Stimulated activated naive CD4-positive, alpha-beta T cell treated with Interleukin-2 at 50 U/mL for 16 hours (primary cell): ENCODE results near the gene GMPS.
"Not testable (repeated sequence)": the region's sequence is repeated elsewhere in the genome, so short reads cannot be mapped to it uniquely, and the experiment has no call there.

Experiments used
- DNase-seq: peaks from one replicate; lab custom pipeline; 2025; lab: John Stamatoyannopoulos, UW

Gene GMPS

GRCh38 chr3:155870133-155870944 lies at the start of gene GMPS:
TSS of gene GMPS (plus strand) at chr3:155870650. CDS start at chr3:155870871, 221 bp downstream.
- peak; percentile 93 for DNase-seq

DNA sequence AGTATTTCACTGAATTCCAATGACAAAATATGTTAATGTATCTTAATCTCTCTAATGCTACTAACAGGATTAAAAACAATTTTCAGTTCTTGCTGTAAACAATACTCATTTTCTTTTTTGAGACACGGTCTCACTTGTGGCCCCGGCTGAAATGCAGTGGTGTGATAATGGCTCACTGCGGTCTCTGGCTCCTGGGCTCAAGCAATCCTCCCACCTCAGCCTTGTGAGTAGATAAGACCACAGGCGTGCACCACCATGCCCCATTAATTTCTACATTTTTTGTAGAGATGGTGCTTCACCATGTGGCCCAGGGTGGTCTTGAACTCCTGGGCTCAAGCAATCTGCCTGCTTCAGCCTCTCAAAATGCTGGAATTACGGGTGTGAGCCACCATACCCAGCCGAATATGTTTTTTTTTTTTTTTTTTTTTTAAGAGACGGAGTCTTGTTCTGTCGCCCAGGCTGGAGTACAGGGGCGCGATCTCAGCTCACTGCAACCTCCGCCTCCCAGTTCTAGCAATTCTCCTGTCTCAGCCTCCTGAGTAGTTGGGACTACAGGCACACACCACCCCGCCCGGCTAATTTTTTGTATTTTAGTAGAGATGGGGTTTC lies 41.9 kb upstream of the GMPS start:
- DNase-seq, result not testable (repeated sequence)

- DNase-seq, result no peak
Measured at GRCh38 chr3:155835341-155836071, 34.9 kb upstream of the GMPS start.

- DNase-seq, result no peak
Measured at GRCh38 chr3:155843569-155843968, 26.9 kb upstream of the GMPS start.

DNA sequence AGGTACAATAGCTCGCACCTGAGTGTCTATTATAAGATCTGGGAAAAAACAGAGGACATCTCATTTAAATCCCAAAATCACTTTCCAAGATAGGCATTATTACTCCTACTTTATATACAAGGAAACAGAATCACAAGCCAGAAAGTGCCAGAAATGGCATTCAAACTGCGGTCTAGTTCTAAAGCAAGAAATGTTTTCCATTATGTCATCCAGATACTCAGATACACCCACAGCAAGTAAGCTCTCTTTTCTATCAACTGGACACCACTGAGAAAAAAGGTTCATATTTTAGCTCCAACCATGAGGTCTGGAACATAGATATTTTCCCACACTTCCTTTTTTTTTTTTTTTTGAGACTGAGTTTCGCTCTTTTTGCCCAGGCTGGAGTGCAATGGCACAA lies 24.3 kb upstream of the GMPS start:
- no peak for DNase-seq

GRCh38 chr3:155847993-155848392 lies 22.5 kb upstream of the GMPS start:
- no peak for DNase-seq

DNA sequence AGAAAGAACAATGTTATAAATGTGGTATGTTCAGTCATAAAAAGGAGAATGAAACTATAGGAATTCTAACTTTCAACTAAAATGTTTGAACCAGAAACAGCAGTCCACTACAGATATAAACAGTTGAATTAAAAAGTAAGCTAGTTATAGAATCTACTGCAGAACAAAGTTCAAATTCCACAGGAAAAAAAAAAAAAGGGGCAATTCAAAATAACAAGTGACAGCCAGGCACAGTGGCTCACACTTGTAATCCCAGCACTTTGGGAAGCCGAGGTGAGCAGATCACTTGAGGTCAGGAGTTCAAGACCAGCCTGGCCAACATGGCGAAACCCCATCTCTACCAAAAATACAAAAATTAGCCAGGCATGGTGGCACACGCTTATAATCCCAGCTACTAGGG lies 21.0 kb upstream of the GMPS start:
- not testable (repeated sequence) for DNase-seq

DNA sequence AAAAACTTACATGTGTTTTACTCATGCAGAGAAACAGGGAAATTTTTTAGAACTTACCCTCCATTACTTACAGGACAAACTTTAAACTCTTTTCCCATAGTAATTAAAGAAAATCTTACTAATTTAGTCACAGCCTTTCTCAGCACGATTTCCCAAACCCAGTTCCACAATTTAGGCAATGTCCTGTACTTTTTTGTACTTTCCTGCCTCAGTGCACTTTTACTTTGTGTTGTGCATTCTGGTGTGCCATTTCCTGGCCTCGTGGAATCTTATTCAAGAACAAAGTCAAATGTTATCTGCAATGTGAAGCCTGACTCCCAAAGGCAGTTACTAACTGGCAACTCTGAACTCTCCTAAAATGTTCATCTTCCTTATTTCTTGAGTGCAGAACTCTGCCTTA lies 18.1 kb upstream of the GMPS start:
- no peak for DNase-seq

DNA sequence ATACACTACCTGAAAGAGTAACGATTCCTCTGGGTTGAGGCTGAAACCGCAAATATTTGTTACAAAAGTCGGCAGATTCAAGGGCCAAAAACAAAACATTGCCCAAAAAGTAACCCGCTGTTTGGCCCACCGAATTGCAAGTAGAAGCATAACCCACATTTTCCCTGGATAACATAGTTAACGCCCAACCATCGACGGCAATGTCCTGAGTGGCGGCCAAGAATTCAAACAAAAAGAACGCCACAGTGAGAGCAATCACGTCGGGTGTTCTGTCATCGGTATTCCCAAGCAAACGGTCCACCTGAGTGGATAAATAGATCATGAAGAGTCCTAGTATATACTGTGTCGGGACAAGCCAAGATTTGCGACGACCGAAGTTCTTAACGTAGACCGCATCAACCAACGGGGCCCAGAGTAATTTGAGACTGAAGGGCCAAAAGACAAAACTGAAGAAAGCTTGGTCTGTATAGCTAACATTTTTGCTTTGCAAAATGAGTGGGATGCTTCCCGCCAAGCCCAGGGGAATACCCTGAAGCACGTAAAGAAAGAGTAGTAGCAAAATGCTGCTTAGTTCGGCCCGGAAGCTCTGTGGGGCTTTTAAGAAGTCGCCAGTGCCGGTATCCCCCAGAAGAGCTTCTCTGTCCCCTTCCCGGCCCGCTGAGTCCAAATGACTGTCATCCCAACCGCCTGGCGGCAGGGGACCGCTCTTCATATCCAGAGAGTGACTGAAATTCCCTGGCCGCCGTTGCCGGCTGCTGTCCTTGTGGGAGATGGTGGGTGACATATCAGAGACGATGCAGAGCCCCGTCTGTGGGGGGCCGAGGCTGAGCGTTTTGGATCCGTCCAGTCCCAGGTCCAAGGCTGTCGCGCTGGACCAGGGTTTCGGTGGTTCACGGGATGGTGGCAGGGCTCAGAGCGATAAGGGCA lies 17.0 kb upstream of the GMPS start:
- DNase-seq, result peak; percentile 13

GRCh38 chr3:155854141-155854940 lies 16.1 kb upstream of the GMPS start, which contains the start of gene SLC33A1:
TSS of gene SLC33A1 (minus strand) at chr3:155854427. CDS start at chr3:155853997, 430 bp downstream.
- peak; percentile 98 for DNase-seq

DNA sequence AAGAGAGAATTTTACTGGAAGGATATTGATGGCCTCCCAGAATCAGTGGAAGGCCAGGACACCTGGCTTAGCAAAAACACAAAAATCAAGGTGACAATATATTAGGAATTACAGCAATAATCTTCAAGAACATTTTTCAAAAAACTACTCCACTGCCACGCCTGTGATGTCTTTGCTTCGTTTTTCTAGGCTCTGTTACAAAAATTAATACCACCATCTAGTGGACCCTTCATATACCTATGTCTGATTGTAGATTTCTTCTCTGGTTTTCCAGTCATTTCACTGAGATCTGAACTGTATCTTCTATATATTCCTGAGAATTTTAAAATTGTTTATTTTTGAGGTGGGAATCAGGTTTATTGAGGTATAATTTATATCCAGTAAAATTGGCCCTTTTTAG lies 10.6 kb upstream of the GMPS start:
- no peak for DNase-seq

GRCh38 chr3:155860424-155860823 lies 10.0 kb upstream of the GMPS start:
- DNase-seq, result not testable (repeated sequence)

DNA sequence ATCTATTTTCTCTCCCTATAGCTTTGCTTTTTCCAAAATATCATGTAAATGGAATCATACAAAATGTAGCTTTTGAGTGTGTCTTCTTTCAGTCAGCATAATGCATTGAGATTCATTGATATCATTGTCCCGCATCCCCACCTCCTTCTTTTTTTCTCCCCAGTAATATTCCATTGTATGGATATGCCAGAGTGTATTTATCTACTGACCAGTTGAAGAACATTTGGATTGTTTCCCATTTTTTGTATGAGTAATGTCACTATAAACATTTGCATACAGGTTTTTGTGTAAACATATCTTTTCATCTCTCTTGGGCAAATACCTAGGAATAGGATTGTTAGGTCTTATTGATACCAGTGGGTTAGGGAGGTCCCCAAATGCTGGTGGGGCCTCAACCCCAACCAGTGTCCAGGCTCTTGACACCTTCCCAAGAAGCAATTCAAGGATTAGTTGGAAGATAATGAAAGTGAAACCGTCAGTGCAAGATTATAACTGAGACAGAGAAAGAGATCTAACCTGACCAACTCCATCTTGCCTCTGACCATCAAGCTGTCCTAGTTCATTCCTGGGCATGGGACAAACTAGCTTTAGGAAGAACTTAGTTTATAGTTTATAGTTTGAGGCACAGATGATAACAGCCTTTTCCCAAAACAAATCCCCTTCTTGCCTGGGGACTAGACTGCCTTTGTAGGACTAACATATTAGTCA lies 8.8 kb upstream of the GMPS start:
- DNase-seq, result no peak

- peak; percentile 49 for DNase-seq
Measured at GRCh38 chr3:155862290-155862982, 8.0 kb upstream of the GMPS start.

GRCh38 chr3:155863072-155863784 lies 7.2 kb upstream of the GMPS start:
- DNase-seq, result no peak

- no peak for DNase-seq
Measured at GRCh38 chr3:155869691-155870090, 759 bp upstream of the GMPS start.

DNA sequence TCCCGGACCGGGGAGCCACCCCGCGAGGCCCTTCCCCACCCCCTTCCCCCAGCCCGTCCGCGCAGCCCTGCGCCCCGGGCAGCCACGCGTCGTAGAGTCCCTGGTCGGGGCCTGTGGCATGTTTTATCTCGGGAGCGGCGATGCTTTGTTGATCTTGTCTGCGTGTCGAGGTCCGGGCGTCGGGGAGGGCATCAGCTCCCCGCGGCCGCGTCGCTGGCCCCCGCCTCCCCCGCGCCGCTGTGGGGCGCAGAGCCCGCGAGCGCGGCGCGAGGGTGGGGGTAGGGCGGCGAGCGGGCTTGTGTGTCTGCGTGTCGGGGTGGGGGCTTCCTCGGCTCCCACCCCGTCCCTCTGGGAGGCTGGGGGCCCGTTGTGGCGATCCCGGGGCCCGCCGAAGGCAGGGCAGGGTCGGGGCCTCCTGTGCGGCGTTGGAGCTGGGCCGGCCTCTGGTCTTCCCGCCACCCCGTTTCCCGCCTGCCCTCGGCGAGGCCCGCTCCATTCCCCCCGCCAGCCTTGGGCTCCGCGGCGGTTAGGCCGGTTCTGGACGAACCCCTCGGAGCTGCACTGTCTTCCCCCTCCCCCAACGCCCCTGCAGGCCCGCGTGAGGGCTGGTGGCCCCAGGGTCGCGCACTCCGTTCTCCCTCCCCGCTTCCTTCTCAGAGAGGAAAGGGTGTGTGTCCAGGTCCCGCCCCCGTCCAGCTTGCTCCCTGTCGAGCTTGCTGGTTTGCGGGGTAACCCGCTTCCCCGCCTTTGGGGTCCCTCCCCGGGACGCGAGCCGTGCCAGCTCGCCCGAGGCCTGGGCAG lies 695 bp downstream of the GMPS start:
- DNase-seq, result peak; percentile 39

DNA sequence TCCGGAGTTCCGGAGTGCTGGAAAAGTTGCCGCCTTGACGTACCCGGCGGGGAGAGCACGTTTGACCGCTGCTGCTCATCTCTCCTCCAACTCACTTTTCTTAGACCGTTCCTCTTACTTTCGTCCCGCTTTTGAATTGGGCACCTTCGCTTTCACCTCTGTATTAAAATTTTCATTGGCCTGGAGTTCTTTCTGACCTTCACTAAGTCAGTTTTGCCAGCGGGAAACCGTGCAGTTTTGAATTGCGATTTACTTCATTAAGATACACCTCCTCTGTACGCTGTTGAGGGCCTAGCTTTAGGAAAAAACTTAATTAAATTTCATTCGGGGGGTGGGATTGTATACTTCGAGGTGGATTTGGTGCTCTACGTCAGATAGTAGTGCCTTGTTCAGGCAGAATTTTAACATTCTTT lies 1.3 kb downstream of the GMPS start:
- DNase-seq, result no peak
